Glutamatergic neuron (in vitro differentiated cells): ENCODE results near the gene C1orf56. TPM values are rescaled to one million over a fixed set of nuclear protein-coding genes. Genes with fewer than 3 reads are reported as not detected.

Source experiments
- DNase-seq: peaks from one replicate; pipeline ENCODE4 v3.0.0; 2022
- H3K27ac Mint-ChIP-seq: one replicate; pipeline ENCODE4 v1.8.0; 2020; ENCODE audit warnings: mild to moderate bottlenecking, mixed read lengths, inconsistent platforms; ENCODE audit not compliant: unreplicated experiment
- H3K27me3 Mint-ChIP-seq: one replicate; pipeline ENCODE4 v1.8.0; 2020; ENCODE audit warnings: mild to moderate bottlenecking, moderate library complexity, mixed read lengths, inconsistent platforms; ENCODE audit not compliant: unreplicated experiment
- H3K36me3 Mint-ChIP-seq: one replicate; pipeline ENCODE4 v1.8.0; 2020; ENCODE audit warnings: mild to moderate bottlenecking, mixed read lengths, inconsistent platforms; ENCODE audit not compliant: unreplicated experiment
- H3K4me1 Mint-ChIP-seq: one replicate; pipeline ENCODE4 v1.8.0; 2020; ENCODE audit warnings: mild to moderate bottlenecking, low read depth, mixed read lengths, inconsistent platforms; ENCODE audit not compliant: unreplicated experiment
- H3K4me3 Mint-ChIP-seq: one replicate; pipeline ENCODE4 v1.8.0; 2020; ENCODE audit warnings: mild to moderate bottlenecking, mixed read lengths, inconsistent platforms; ENCODE audit not compliant: unreplicated experiment
- H3K9me3 Mint-ChIP-seq: one replicate; pipeline ENCODE4 v1.8.0; 2020; ENCODE audit warnings: mild to moderate bottlenecking, moderate library complexity, mixed read lengths, inconsistent platforms; ENCODE audit not compliant: unreplicated experiment
- total RNA-seq: library from RNA; stranded (reverse); fragmentation: NEBNext Ultra II Directional; extraction: Animal tissue kit (Norgen Biotek cat#: 25700); gene quantifications from one replicate; pipeline ENCODE4 v1.2.1, GENCODE V29; 2021; ENCODE audit not compliant: unreplicated experiment
- TF ChIP-seq, protein P1 (sequence below): fragments of 200-600 bp; sonication (generic); IDR thresholded peaks from one replicate; pipeline ENCODE4 v1.5.0; 2021; ENCODE audit not compliant: partially characterized antibody, unreplicated experiment

The C1orf56 gene
- total RNA-seq, 1 donor from 2014 or later = 1.8 TPM

DNA sequence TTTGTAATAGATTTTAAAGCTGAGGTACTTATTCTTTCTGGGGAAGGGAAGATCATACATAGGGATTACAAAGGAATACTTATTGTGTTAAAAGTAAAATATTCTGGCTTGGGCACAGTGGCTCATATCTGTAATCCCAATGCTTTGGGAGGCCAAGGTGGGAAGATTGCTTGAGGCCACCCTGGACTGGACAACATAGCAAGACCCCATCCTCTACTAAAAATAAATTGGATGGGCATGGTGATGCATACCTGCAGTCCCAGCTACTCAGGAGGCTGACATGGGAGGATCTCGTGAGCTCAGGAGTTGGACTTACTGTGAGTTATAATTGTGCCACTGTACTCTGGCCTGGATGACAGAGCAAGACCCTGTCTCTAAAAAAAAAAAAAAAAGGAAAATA is 50.6 kb downstream of the C1orf56 start:
- no peaks in the 10 kb centered on the region for H3K36me3 Mint-ChIP-seq
- H3K4me1 Mint-ChIP-seq = no peaks in the 10 kb centered on the region
- no peak overlapping the region for H3K4me3 Mint-ChIP-seq
- no peaks in the 10 kb centered on the region for H3K9me3 Mint-ChIP-seq
- peaks cover 3% of the 10 kb centered on the region for H3K27me3 Mint-ChIP-seq
- DNase-seq = no peak
- H3K27ac Mint-ChIP-seq = no peak overlapping the region
- TF ChIP-seq, protein P1, sequence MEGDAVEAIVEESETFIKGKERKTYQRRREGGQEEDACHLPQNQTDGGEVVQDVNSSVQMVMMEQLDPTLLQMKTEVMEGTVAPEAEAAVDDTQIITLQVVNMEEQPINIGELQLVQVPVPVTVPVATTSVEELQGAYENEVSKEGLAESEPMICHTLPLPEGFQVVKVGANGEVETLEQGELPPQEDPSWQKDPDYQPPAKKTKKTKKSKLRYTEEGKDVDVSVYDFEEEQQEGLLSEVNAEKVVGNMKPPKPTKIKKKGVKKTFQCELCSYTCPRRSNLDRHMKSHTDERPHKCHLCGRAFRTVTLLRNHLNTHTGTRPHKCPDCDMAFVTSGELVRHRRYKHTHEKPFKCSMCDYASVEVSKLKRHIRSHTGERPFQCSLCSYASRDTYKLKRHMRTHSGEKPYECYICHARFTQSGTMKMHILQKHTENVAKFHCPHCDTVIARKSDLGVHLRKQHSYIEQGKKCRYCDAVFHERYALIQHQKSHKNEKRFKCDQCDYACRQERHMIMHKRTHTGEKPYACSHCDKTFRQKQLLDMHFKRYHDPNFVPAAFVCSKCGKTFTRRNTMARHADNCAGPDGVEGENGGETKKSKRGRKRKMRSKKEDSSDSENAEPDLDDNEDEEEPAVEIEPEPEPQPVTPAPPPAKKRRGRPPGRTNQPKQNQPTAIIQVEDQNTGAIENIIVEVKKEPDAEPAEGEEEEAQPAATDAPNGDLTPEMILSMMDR = no peak

Other genes starting within 250 kb of the C1orf56 start
- 8.8 TPM for gene CTSK, start 239.5 kb upstream of the C1orf56 start, total RNA-seq
- 39.1 TPM for gene ARNT, start 171.2 kb upstream of the C1orf56 start, total RNA-seq
- gene CTXND2, start 160.6 kb upstream of the C1orf56 start, total RNA-seq = not detected
- 57.0 TPM for gene SETDB1, start 121.4 kb upstream of the C1orf56 start, total RNA-seq
- gene CERS2, start 72.9 kb upstream of the C1orf56 start, total RNA-seq = 94.2 TPM
- gene ANXA9, start 65.5 kb upstream of the C1orf56 start, total RNA-seq = not detected
- gene MINDY1, start 40.8 kb upstream of the C1orf56 start, total RNA-seq = 26.2 TPM
- 14.9 TPM for gene PRUNE1, start 39.3 kb upstream of the C1orf56 start, total RNA-seq
- gene BNIPL, start 11.2 kb upstream of the C1orf56 start, total RNA-seq = 1.4 TPM
- 127 TPM for gene CDC42SE1, start 11.9 kb downstream of the C1orf56 start, total RNA-seq
- 504 TPM for gene MLLT11, start 12.6 kb downstream of the C1orf56 start, total RNA-seq
- gene GABPB2, start 23.0 kb downstream of the C1orf56 start, total RNA-seq = 5.4 TPM
- 119 TPM for gene SEMA6C, start 98.9 kb downstream of the C1orf56 start, total RNA-seq
- not detected for gene TNFAIP8L2, start 108.9 kb downstream of the C1orf56 start, total RNA-seq
- 21.9 TPM for gene LYSMD1, start 118.2 kb downstream of the C1orf56 start, total RNA-seq
- 44.2 TPM for gene SCNM1, start 118.4 kb downstream of the C1orf56 start, total RNA-seq
- gene TMOD4, start 128.2 kb downstream of the C1orf56 start, total RNA-seq = 0.76 TPM
- 125 TPM for gene VPS72, start 142.4 kb downstream of the C1orf56 start, total RNA-seq
- 79.4 TPM for gene PIP5K1A, start 150.8 kb downstream of the C1orf56 start, total RNA-seq
- gene PSMD4, start 207.0 kb downstream of the C1orf56 start, total RNA-seq = 250 TPM
- gene ZNF687, start 234.5 kb downstream of the C1orf56 start, total RNA-seq = 34.4 TPM